Neural crest cell (in vitro differentiated cells): Measurements from ENCODE around the gene EPN1. TPM values are rescaled to one million over a fixed set of nuclear protein-coding genes. Genes with fewer than 3 reads are reported as not detected.
A peak's percentile ranks its signal among the peaks of the same experiment; 100 is the strongest.

ENCODE experiments used
- DNase-seq: peaks from one replicate; pipeline ENCODE4 v3.0.0; 2021; ENCODE audit warnings: low read depth, mixed read lengths, low spot score
- H3K27ac Mint-ChIP-seq: one replicate; pipeline ENCODE4 v1.8.0; 2021; ENCODE audit warnings: mild to moderate bottlenecking, mixed read lengths; ENCODE audit not compliant: unreplicated experiment
- H3K27me3 Mint-ChIP-seq: 2 replicates; pipeline ENCODE4 v1.8.0; 2021; ENCODE audit warnings: low read depth, mild to moderate bottlenecking, mixed read lengths
- H3K36me3 Mint-ChIP-seq: 2 replicates; pipeline ENCODE4 v1.8.0; 2021; ENCODE audit warnings: low read depth, mild to moderate bottlenecking, mixed read lengths
- H3K4me1 Mint-ChIP-seq: 2 replicates; pipeline ENCODE4 v1.8.0; 2021; ENCODE audit warnings: mixed read lengths
- H3K4me3 Mint-ChIP-seq: one replicate; pipeline ENCODE4 v1.8.0; 2021; ENCODE audit warnings: mild to moderate bottlenecking, mixed read lengths
- H3K9me3 Mint-ChIP-seq: 2 replicates; pipeline ENCODE4 v1.8.0; 2021; ENCODE audit warnings: mixed read lengths
- CTCF ChIP-seq: fragments of 200-600 bp; sonication (generic); conservative IDR thresholded peaks from 2 replicates; pipeline ENCODE4 v1.5.0; 2021; ENCODE audit warnings: antibody characterized with exemption, mild to moderate bottlenecking
- total RNA-seq: library from RNA; stranded (reverse); gene quantifications from 2 replicates; pipeline ENCODE4 v1.2.1, GENCODE V29; 2021

Gene EPN1
- total RNA-seq, 1 donor from 2014 or later, result 129 TPM

GRCh38 chr19:55673889-55674288 is 1.1 kb upstream of the EPN1 start:
- H3K4me1 Mint-ChIP-seq, result peaks cover 50% of the 10 kb centered on the region
- peaks cover 17% of the 10 kb centered on the region for H3K36me3 Mint-ChIP-seq

GRCh38 chr19:55674459-55674840 is 576 bp upstream of the EPN1 start:
- peaks cover 9% of the 10 kb centered on the region for H3K27me3 Mint-ChIP-seq
- no peak overlapping the region for H3K27ac Mint-ChIP-seq
- H3K4me1 Mint-ChIP-seq, result peaks cover 50% of the 10 kb centered on the region
- H3K36me3 Mint-ChIP-seq, result peaks cover 17% of the 10 kb centered on the region
- H3K4me3 Mint-ChIP-seq, result peak overlapping the region; percentile 87
- no peak for DNase-seq
- TF ChIP-seq CTCF, result no peak
- no peaks in the 10 kb centered on the region for H3K9me3 Mint-ChIP-seq

More at GRCh38 chr19:55673889-55674288, 1.1 kb upstream of the EPN1 start:
- Mint-ChIP-seq H3K9me3 (no peaks in the 10 kb centered on the region), H3K27me3 (peaks cover 9% of the 10 kb centered on the region), H3K4me3 (peak overlapping the region; percentile 77), H3K27ac (no peak overlapping the region)
- TF ChIP-seq CTCF, result no peak
- DNase-seq, result no peak

GRCh38 chr19:55675661-55676354 is 782 bp downstream of the EPN1 start:
- TF ChIP-seq CTCF, result no peak
- Mint-ChIP-seq H3K27ac (peak overlapping the region; percentile 98), H3K36me3 (peaks cover 17% of the 10 kb centered on the region)

GRCh38 chr19:55676383-55676782 is 1.4 kb downstream of the EPN1 start:
- Mint-ChIP-seq H3K4me3 (peak overlapping the region; percentile 95), H3K36me3 (peaks cover 13% of the 10 kb centered on the region), H3K27me3 (peaks cover 9% of the 10 kb centered on the region), H3K4me1 (peaks cover 44% of the 10 kb centered on the region), H3K27ac (no peak overlapping the region), H3K9me3 (no peaks in the 10 kb centered on the region)
- no peak for DNase-seq
- no peak for TF ChIP-seq CTCF

More at GRCh38 chr19:55675661-55676354, 782 bp downstream of the EPN1 start:
- Mint-ChIP-seq H3K4me1 (peaks cover 49% of the 10 kb centered on the region), H3K27me3 (peaks cover 9% of the 10 kb centered on the region), H3K4me3 (peak overlapping the region; percentile 95), H3K9me3 (no peaks in the 10 kb centered on the region)
- DNase-seq, result no peak

- Mint-ChIP-seq H3K4me1 (peaks cover 40% of the 10 kb centered on the region), H3K9me3 (no peaks in the 10 kb centered on the region), H3K36me3 (peaks cover 10% of the 10 kb centered on the region), H3K27ac (peak overlapping the region; percentile 51), H3K4me3 (peak overlapping the region; percentile 95), H3K27me3 (peaks cover 6% of the 10 kb centered on the region)
- no peak for DNase-seq
- TF ChIP-seq CTCF, result no peak
These were observed 2.0 kb downstream of the EPN1 start for GRCh38 chr19:55676889-55677505.
